ENCODE data around the gene SPSB4. TPM values are rescaled to one million over a fixed set of nuclear protein-coding genes. Genes with fewer than 3 reads are reported as not detected.

Gene SPSB4
- total and polyA plus RNA-seq, 4 donors: 0.19 to 1.9 (median 0.87) TPM

DNA sequence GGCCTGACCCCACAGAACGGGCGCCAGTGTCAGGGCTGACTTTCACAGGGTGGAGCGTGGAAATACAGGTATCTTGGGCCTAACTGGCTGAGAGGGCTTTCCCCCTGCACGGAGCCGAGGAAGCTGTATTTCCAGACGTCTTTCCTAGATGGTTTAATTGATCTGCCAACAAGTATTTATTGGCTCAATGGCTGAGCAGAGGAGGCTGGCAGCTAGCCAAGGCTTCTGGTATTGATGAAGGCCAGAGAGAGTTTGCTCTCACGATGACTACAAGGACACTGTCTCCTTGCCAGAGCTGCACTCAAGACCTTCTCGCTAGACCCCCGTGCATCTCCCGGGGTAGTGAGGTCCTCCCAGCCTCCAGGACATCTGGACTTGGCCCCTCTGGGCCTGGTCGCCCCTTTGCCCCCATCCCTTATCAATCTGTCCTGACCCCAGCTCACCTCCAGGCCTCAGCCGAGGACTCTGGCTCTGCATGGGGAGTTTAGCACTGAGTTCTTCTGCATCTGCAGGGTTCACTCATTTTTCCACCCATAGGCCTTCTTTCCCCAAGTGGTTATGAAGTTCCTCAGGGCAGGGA lies 20.6 kb downstream of the SPSB4 start:
- Histone ChIP-seq H3K9me3 (ENCODE audit: control insufficient read depth in 4 of 4, low read length in 3 of 4) (no peaks in the 10 kb centered on the region), H3K4me3 (ENCODE audit: low read depth in 1 of 3, low read length in 3 of 3) (no peak overlapping the region), H3K27me3 (ENCODE audit: control insufficient read depth in 4 of 4, insufficient read depth in 4 of 4, low read length in 3 of 4) (no peaks in the 10 kb centered on the region), H3K36me3 (ENCODE audit: control insufficient read depth in 4 of 4, insufficient read depth in 3 of 4, low read depth in 1 of 4, low read length in 3 of 4) (no peaks in the 10 kb centered on the region), H3K27ac (ENCODE audit: low read depth in 1 of 2, low read length in 2 of 2) (no peak overlapping the region), H3K4me1 (ENCODE audit: control insufficient read depth in 4 of 4, insufficient read depth in 4 of 4, low read length in 3 of 4) (no peaks in the 10 kb centered on the region), H3K9ac (ENCODE audit: low read depth in 1 of 2, low read length in 2 of 2) (no peak overlapping the region)
- DNase-seq (ENCODE audit: low spot score): no peak
- WGBS: 64% methylated on average over 12 of the region's 12 CpGs
- no peak for TF ChIP-seq SP1 (IDR thresholded peaks at IDR 0.05)
- TF ChIP-seq, protein P1, sequence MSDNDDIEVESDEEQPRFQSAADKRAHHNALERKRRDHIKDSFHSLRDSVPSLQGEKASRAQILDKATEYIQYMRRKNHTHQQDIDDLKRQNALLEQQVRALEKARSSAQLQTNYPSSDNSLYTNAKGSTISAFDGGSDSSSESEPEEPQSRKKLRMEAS (IDR thresholded peaks at IDR 0.05): no peak
- no peak for TF ChIP-seq JUND (IDR thresholded peaks at IDR 0.05)
- no peak for TF ChIP-seq YY1 (IDR thresholded peaks at IDR 0.05)

DNA sequence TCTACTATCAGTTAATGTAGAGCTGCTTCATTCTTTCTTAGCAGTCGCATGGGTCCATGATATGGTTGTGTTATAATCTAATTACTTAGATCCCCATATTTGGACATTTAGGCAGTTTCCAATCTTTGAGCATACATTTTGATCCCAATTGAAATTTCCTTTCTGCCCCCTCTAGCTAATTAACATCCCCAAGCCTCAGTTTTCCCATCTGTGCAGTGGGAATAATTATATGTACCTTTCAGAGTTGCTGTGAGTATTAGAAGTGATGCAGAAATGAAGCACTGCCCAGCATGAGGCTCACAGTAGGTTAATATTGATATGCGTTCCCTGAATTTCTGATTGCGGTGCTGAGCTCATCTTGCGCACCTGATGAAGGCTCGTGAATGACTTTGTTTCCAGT lies 21.8 kb downstream of the SPSB4 start:
- TF ChIP-seq RAD21 (IDR thresholded peaks at IDR 0.05) (no peak), GABPA (IDR thresholded peaks at IDR 0.05 in 1 of 2, conservative IDR thresholded peaks at IDR 0.05 in 1 of 2) (no peak), YY1 (IDR thresholded peaks at IDR 0.05) (no peak), EGR1 (IDR thresholded peaks at IDR 0.05; ENCODE audit: low read depth in 2 of 2) (no peak), SP1 (IDR thresholded peaks at IDR 0.05) (no peak), HNF4G (IDR thresholded peaks at IDR 0.05) (no peak), HNF4A (conservative IDR thresholded peaks at IDR 0.05) (no peak), FOXA1 (IDR thresholded peaks at IDR 0.05) (no peak), JUND (IDR thresholded peaks at IDR 0.05) (no peak), RXRA (IDR thresholded peaks at IDR 0.05) (no peak), TAF1 (conservative IDR thresholded peaks at IDR 0.05) (no peak), NR2F2 (IDR thresholded peaks at IDR 0.05) (no peak), FOXA2 (IDR thresholded peaks at IDR 0.05) (no peak)
- TF ChIP-seq, protein P2, sequence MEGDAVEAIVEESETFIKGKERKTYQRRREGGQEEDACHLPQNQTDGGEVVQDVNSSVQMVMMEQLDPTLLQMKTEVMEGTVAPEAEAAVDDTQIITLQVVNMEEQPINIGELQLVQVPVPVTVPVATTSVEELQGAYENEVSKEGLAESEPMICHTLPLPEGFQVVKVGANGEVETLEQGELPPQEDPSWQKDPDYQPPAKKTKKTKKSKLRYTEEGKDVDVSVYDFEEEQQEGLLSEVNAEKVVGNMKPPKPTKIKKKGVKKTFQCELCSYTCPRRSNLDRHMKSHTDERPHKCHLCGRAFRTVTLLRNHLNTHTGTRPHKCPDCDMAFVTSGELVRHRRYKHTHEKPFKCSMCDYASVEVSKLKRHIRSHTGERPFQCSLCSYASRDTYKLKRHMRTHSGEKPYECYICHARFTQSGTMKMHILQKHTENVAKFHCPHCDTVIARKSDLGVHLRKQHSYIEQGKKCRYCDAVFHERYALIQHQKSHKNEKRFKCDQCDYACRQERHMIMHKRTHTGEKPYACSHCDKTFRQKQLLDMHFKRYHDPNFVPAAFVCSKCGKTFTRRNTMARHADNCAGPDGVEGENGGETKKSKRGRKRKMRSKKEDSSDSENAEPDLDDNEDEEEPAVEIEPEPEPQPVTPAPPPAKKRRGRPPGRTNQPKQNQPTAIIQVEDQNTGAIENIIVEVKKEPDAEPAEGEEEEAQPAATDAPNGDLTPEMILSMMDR (IDR thresholded peaks at IDR 0.05; ENCODE audit: low read depth, low read length, missing input control): no peak
- TF ChIP-seq, protein P3, sequence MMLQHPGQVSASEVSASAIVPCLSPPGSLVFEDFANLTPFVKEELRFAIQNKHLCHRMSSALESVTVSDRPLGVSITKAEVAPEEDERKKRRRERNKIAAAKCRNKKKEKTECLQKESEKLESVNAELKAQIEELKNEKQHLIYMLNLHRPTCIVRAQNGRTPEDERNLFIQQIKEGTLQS (IDR thresholded peaks at IDR 0.05): no peak
- TF ChIP-seq, protein P1 (IDR thresholded peaks at IDR 0.05): no peak
- TF ChIP-seq, protein P4, sequence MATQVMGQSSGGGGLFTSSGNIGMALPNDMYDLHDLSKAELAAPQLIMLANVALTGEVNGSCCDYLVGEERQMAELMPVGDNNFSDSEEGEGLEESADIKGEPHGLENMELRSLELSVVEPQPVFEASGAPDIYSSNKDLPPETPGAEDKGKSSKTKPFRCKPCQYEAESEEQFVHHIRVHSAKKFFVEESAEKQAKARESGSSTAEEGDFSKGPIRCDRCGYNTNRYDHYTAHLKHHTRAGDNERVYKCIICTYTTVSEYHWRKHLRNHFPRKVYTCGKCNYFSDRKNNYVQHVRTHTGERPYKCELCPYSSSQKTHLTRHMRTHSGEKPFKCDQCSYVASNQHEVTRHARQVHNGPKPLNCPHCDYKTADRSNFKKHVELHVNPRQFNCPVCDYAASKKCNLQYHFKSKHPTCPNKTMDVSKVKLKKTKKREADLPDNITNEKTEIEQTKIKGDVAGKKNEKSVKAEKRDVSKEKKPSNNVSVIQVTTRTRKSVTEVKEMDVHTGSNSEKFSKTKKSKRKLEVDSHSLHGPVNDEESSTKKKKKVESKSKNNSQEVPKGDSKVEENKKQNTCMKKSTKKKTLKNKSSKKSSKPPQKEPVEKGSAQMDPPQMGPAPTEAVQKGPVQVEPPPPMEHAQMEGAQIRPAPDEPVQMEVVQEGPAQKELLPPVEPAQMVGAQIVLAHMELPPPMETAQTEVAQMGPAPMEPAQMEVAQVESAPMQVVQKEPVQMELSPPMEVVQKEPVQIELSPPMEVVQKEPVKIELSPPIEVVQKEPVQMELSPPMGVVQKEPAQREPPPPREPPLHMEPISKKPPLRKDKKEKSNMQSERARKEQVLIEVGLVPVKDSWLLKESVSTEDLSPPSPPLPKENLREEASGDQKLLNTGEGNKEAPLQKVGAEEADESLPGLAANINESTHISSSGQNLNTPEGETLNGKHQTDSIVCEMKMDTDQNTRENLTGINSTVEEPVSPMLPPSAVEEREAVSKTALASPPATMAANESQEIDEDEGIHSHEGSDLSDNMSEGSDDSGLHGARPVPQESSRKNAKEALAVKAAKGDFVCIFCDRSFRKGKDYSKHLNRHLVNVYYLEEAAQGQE (IDR thresholded peaks at IDR 0.05): no peak
- TF ChIP-seq, protein P5, sequence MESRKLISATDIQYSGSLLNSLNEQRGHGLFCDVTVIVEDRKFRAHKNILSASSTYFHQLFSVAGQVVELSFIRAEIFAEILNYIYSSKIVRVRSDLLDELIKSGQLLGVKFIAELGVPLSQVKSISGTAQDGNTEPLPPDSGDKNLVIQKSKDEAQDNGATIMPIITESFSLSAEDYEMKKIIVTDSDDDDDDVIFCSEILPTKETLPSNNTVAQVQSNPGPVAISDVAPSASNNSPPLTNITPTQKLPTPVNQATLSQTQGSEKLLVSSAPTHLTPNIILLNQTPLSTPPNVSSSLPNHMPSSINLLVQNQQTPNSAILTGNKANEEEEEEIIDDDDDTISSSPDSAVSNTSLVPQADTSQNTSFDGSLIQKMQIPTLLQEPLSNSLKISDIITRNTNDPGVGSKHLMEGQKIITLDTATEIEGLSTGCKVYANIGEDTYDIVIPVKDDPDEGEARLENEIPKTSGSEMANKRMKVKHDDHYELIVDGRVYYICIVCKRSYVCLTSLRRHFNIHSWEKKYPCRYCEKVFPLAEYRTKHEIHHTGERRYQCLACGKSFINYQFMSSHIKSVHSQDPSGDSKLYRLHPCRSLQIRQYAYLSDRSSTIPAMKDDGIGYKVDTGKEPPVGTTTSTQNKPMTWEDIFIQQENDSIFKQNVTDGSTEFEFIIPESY (IDR thresholded peaks at IDR 0.05): no peak
- 98% methylated on average over 5 of the region's 5 CpGs for WGBS
- no peaks in the 10 kb centered on the region for H3K27me3 ChIP-seq (ENCODE audit: control insufficient read depth in 4 of 4, insufficient read depth in 4 of 4, low read length in 3 of 4)

More for the DNA sequence above, 21.8 kb downstream of the SPSB4 start:
- Histone ChIP-seq H3K9me3 (ENCODE audit: control insufficient read depth in 4 of 4, low read length in 3 of 4) (no peaks in the 10 kb centered on the region), H3K4me1 (ENCODE audit: control insufficient read depth in 4 of 4, insufficient read depth in 4 of 4, low read length in 3 of 4) (peaks cover 0 to 2% (median 0%) of the 10 kb centered on the region in 4 donors), H3K27ac (ENCODE audit: low read depth in 1 of 2, low read length in 2 of 2) (no peak overlapping the region), H3K36me3 (ENCODE audit: control insufficient read depth in 4 of 4, insufficient read depth in 3 of 4, low read depth in 1 of 4, low read length in 3 of 4) (no peaks in the 10 kb centered on the region), H3K9ac (ENCODE audit: low read depth in 1 of 2, low read length in 2 of 2) (no peak overlapping the region), H3K4me3 (ENCODE audit: low read depth in 1 of 3, low read length in 3 of 3) (no peak overlapping the region)
- no peak for DNase-seq (ENCODE audit: low spot score)

Data from liver (tissue), 9 donors.